ENCODE measurements around the gene PTPMT1.

- TF ChIP-seq CTCF (IDR thresholded peaks at IDR 0.05): no peak
- TF ChIP-seq HOXA7 (CRISPR knock-in tag; IDR thresholded peaks at IDR 0.05): no peak
- TF ChIP-seq EP300 (IDR thresholded peaks at IDR 0.05): no peak
- TF ChIP-seq ESRRA (IDR thresholded peaks at IDR 0.05; ENCODE audit: borderline replicate concordance, low read length): no peak
- no peak for TF ChIP-seq POLR2A (IDR thresholded peaks at IDR 0.05; ENCODE audit: low read length)
- TF ChIP-seq PBX3 (IDR thresholded peaks at IDR 0.05): no peak
- TF ChIP-seq JUNB (IDR thresholded peaks at IDR 0.05): no peak
- TF ChIP-seq CBX8 (IDR thresholded peaks at IDR 0.05): no peak
- no peak for TF ChIP-seq REST (IDR thresholded peaks at IDR 0.05)
- TF ChIP-seq BHLHE40 (IDR thresholded peaks at IDR 0.05; ENCODE audit: low read depth, low read length): no peak
- TF ChIP-seq KDM1A (IDR thresholded peaks at IDR 0.05; ENCODE audit: low read depth): no peak
- no peak for TF ChIP-seq CHD2 (IDR thresholded peaks at IDR 0.05; ENCODE audit: low read length, partially characterized antibody)
- TF ChIP-seq RNF2 (IDR thresholded peaks at IDR 0.05; ENCODE audit: borderline replicate concordance, low read depth): no peak
- no peak for TF ChIP-seq USF2 (IDR thresholded peaks at IDR 0.05)
Measured at GRCh38 chr11:47566149-47566698, 825 bp downstream of the PTPMT1 start.

Measured in A549 (cell line).